Measurements from ENCODE around the gene SND1.

SND1 gene

GRCh38 chr7:127892488-127893314, 240.7 kb downstream of the SND1 start:
- H3K4me3 ChIP-seq (replicated peaks; ENCODE audit: low read depth, low read length), result no peak overlapping the region
- DNase-seq (ENCODE audit: extremely low read depth, low read depth), result no peak
- no peak for TF ChIP-seq CTCF (IDR thresholded peaks at IDR 0.05; ENCODE audit: low read depth, low read length, missing control alignments)

- no peak overlapping the region for H3K4me3 ChIP-seq (replicated peaks; ENCODE audit: low read depth, low read length)
- TF ChIP-seq CTCF (IDR thresholded peaks at IDR 0.05; ENCODE audit: low read depth, low read length, missing control alignments), result no peak
- DNase-seq (ENCODE audit: extremely low read depth, low read depth), result no peak
Measured at GRCh38 chr7:127893547-127893946, 241.6 kb downstream of the SND1 start.

- no peak overlapping the region for H3K4me3 ChIP-seq (replicated peaks; ENCODE audit: low read depth, low read length)
- no peak for TF ChIP-seq CTCF (IDR thresholded peaks at IDR 0.05; ENCODE audit: low read depth, low read length, missing control alignments)
- DNase-seq (ENCODE audit: extremely low read depth, low read depth), result no peak
Measured at GRCh38 chr7:127894588-127894987, 242.6 kb downstream of the SND1 start.

GRCh38 chr7:127895360-127895759, 243.4 kb downstream of the SND1 start:
- no peak for DNase-seq (ENCODE audit: extremely low read depth, low read depth)
- TF ChIP-seq CTCF (IDR thresholded peaks at IDR 0.05; ENCODE audit: low read depth, low read length, missing control alignments), result no peak
- H3K4me3 ChIP-seq (replicated peaks; ENCODE audit: low read depth, low read length), result no peak overlapping the region

- DNase-seq (ENCODE audit: extremely low read depth, low read depth), result no peak
- TF ChIP-seq CTCF (IDR thresholded peaks at IDR 0.05; ENCODE audit: low read depth, low read length, missing control alignments), result no peak
- H3K4me3 ChIP-seq (replicated peaks; ENCODE audit: low read depth, low read length), result no peak overlapping the region
Measured at GRCh38 chr7:127895814-127896280, 243.9 kb downstream of the SND1 start.

- no peak for DNase-seq (ENCODE audit: extremely low read depth, low read depth)
- TF ChIP-seq CTCF (IDR thresholded peaks at IDR 0.05; ENCODE audit: low read depth, low read length, missing control alignments), result no peak
- no peak overlapping the region for H3K4me3 ChIP-seq (replicated peaks; ENCODE audit: low read depth, low read length)
Measured at GRCh38 chr7:127896659-127897058, 244.7 kb downstream of the SND1 start.
